ENCODE results near the gene GAREM2. TPM values are rescaled to one million over a fixed set of nuclear protein-coding genes. Genes with fewer than 3 reads are reported as not detected.

Gene GAREM2
- total RNA-seq, 4 donors from 2014 or later: 1.5 to 4.6 (median 2.2) TPM; not detected in 1

GRCh38 chr2:26215833-26216232 is 42.9 kb downstream of the GAREM2 start:
- Histone ChIP-seq H3K27ac (no peak overlapping the region), H3K4me3 (no peak overlapping the region), H3K9me3 (no peaks in the 10 kb centered on the region), H3K27me3 (no peaks in the 10 kb centered on the region), H3K36me3 (peaks cover 0 to 59% (median 26%) of the 10 kb centered on the region in 4 donors), H3K4me1 (peaks cover 0 to 5% (median 0%) of the 10 kb centered on the region in 4 donors)
- DNase-seq: no peak
- intact Hi-C loops (cut with DNase I; ENCODE audit: low total_unique reads) (no loop called here), in situ Hi-C loops (cut with MboI; ENCODE audit: low pct_ligation_motif_present in 1 of 4, low pct_unique_long_range_greater_than_20kb in 1 of 4, low sequenced_read_pairs in 3 of 4) (no loop called here)
- no peak for TF ChIP-seq EP300 (IDR thresholded peaks at IDR 0.05; ENCODE audit: low read depth)
- no peak for TF ChIP-seq CTCF (IDR thresholded peaks at IDR 0.05)
- TF ChIP-seq POLR2AphosphoS5 (IDR thresholded peaks at IDR 0.05): no peak
- no peak for TF ChIP-seq POLR2A (IDR thresholded peaks at IDR 0.05)
- WGBS, 2 donors (ENCODE audit: low coverage in 1 of 2): 90 to 100% methylated on average over 1 of the region's 1 CpG

GRCh38 chr2:26216587-26216986 is 43.7 kb downstream of the GAREM2 start:
- Histone ChIP-seq H3K27me3 (no peaks in the 10 kb centered on the region), H3K4me1 (peaks cover 0 to 5% (median 0%) of the 10 kb centered on the region in 4 donors), H3K4me3 (no peak overlapping the region), H3K27ac (no peak overlapping the region), H3K9me3 (no peaks in the 10 kb centered on the region), H3K36me3 (peaks cover 0 to 56% (median 22%) of the 10 kb centered on the region in 4 donors)
- TF ChIP-seq EP300 (IDR thresholded peaks at IDR 0.05; ENCODE audit: low read depth) (no peak), POLR2AphosphoS5 (IDR thresholded peaks at IDR 0.05) (no peak), CTCF (IDR thresholded peaks at IDR 0.05) (no peak), POLR2A (IDR thresholded peaks at IDR 0.05) (no peak)
- DNase-seq: no peak
- intact Hi-C loops (cut with DNase I; ENCODE audit: low total_unique reads): no loop called here
- in situ Hi-C loops (cut with MboI; ENCODE audit: low pct_ligation_motif_present in 1 of 4, low pct_unique_long_range_greater_than_20kb in 1 of 4, low sequenced_read_pairs in 3 of 4): no loop called here
- 80 to 93% methylated on average over 3 to 4 of the region's 4 CpGs for WGBS, 2 donors (ENCODE audit: low coverage in 1 of 2)

- TF ChIP-seq CTCF (IDR thresholded peaks at IDR 0.05) (no peak), POLR2A (IDR thresholded peaks at IDR 0.05) (no peak), POLR2AphosphoS5 (IDR thresholded peaks at IDR 0.05) (no peak), EP300 (IDR thresholded peaks at IDR 0.05; ENCODE audit: low read depth) (no peak)
- H3K4me1 ChIP-seq: peaks cover 0 to 5% (median 0%) of the 10 kb centered on the region in 4 donors
- H3K4me3 ChIP-seq: no peak overlapping the region
- peaks cover 0 to 44% (median 17%) of the 10 kb centered on the region in 4 donors for H3K36me3 ChIP-seq
- no peaks in the 10 kb centered on the region for H3K27me3 ChIP-seq
- intact Hi-C loops (cut with DNase I; ENCODE audit: low total_unique reads) (no loop called here), in situ Hi-C loops (cut with MboI; ENCODE audit: low pct_ligation_motif_present in 1 of 4, low pct_unique_long_range_greater_than_20kb in 1 of 4, low sequenced_read_pairs in 3 of 4) (no loop called here)
- H3K9me3 ChIP-seq: no peaks in the 10 kb centered on the region
- DNase-seq: no peak
- 81 to 95% methylated on average over 6 of the region's 6 CpGs for WGBS, 2 donors (ENCODE audit: low coverage in 1 of 2)
- H3K27ac ChIP-seq: no peak overlapping the region
Observed at GRCh38 chr2:26217720-26218119, 44.8 kb downstream of the GAREM2 start.

- in situ Hi-C loops (cut with MboI; ENCODE audit: low pct_ligation_motif_present in 1 of 4, low pct_unique_long_range_greater_than_20kb in 1 of 4, low sequenced_read_pairs in 3 of 4): no loop called here
Observed at GRCh38 chr2:26223018-26223417, 50.1 kb downstream of the GAREM2 start.

More at GRCh38 chr2:26223018-26223417, 50.1 kb downstream of the GAREM2 start:
- intact Hi-C loops (cut with DNase I; ENCODE audit: low total_unique reads): no loop called here
- H3K4me3 ChIP-seq: no peak overlapping the region
- H3K9me3 ChIP-seq: no peaks in the 10 kb centered on the region
- no peak for DNase-seq
- WGBS, 2 donors (ENCODE audit: low coverage in 1 of 2): 100% methylated on average over 1 of the region's 1 CpG; no CpG with 5 or more reads in 1 of the 2 donors
- peaks cover 0 to 26% (median 11%) of the 10 kb centered on the region in 4 donors for H3K36me3 ChIP-seq
- no peaks in the 10 kb centered on the region for H3K27me3 ChIP-seq
- TF ChIP-seq POLR2AphosphoS5 (IDR thresholded peaks at IDR 0.05) (no peak), POLR2A (IDR thresholded peaks at IDR 0.05) (no peak), EP300 (IDR thresholded peaks at IDR 0.05; ENCODE audit: low read depth) (no peak), CTCF (IDR thresholded peaks at IDR 0.05) (no peak)
- H3K4me1 ChIP-seq: no peaks in the 10 kb centered on the region
- H3K27ac ChIP-seq: no peak overlapping the region
